Mesendoderm (in vitro differentiated cells): Measurements from ENCODE around the gene NTRK2.

Source experiments
- DNase-seq: peaks from one replicate; pipeline ENCODE4 v3.0.0; 2013
- H2AK5ac ChIP-seq: 2 replicates; pipeline ENCODE4 v1.6.1; 2013; ENCODE audit warnings: low read length, inconsistent platforms
- H2BK120ac ChIP-seq: 2 replicates; pipeline ENCODE4 v1.6.1; 2013; ENCODE audit warnings: low read depth, mild to moderate bottlenecking, low read length, moderate library complexity, mixed read lengths
- H2BK15ac ChIP-seq: replicated peaks from 2 replicates; pipeline ENCODE4 v1.6.1; 2013; ENCODE audit warnings: low read depth, mild to moderate bottlenecking, moderate library complexity
- H2BK5ac ChIP-seq: 2 replicates; pipeline ENCODE4 v1.6.1; 2013; ENCODE audit warnings: low read length, inconsistent platforms
- H3K18ac ChIP-seq: 2 replicates; pipeline ENCODE4 v1.6.1; 2013; ENCODE audit warnings: mild to moderate bottlenecking, low read length, mixed read lengths
- H3K23ac ChIP-seq: one replicate; pipeline ENCODE4 v1.6.1; 2013; ENCODE audit warnings: low read length
- H3K27ac ChIP-seq: 2 replicates; pipeline ENCODE4 v1.5.1; 2013; ENCODE audit warnings: low read depth, mild to moderate bottlenecking, inconsistent platforms, low read length, moderate library complexity
- H3K27me3 ChIP-seq: 2 replicates; pipeline ENCODE4 v1.6.1; 2013; ENCODE audit warnings: low read length, control low read depth, mild to moderate bottlenecking, inconsistent platforms; ENCODE audit not compliant: insufficient read depth, poor library complexity
- H3K36me3 ChIP-seq: 2 replicates; pipeline ENCODE4 v1.6.1; 2013; ENCODE audit warnings: low read length, inconsistent platforms; ENCODE audit not compliant: control insufficient read depth, insufficient read depth
- H3K4ac ChIP-seq: one replicate; pipeline ENCODE4 v1.6.1; 2013; ENCODE audit warnings: low read depth, mild to moderate bottlenecking, low read length, moderate library complexity
- H3K4me1 ChIP-seq: 2 replicates; pipeline ENCODE4 v1.6.1; 2013; ENCODE audit warnings: low read depth, low read length, inconsistent platforms; ENCODE audit not compliant: control insufficient read depth
- H3K4me2 ChIP-seq: 2 replicates; pipeline ENCODE4 v1.6.1; 2013; ENCODE audit warnings: low read length
- H3K4me3 ChIP-seq: 2 replicates; pipeline ENCODE4 v1.5.1; 2013; ENCODE audit warnings: mild to moderate bottlenecking, low read length
- H3K56ac ChIP-seq: one replicate; pipeline ENCODE4 v1.6.1; 2013; ENCODE audit warnings: low read length
- H3K79me1 ChIP-seq: 2 replicates; pipeline ENCODE4 v1.6.1; 2013; ENCODE audit warnings: low read length, inconsistent platforms
- H3K79me2 ChIP-seq: 2 replicates; pipeline ENCODE4 v1.6.1; 2013; ENCODE audit warnings: mild to moderate bottlenecking, low read length; ENCODE audit not compliant: control insufficient read depth, insufficient read depth
- H3K9ac ChIP-seq: 2 replicates; pipeline ENCODE4 v1.6.1; 2013; ENCODE audit warnings: low read length, inconsistent platforms
- H4K5ac ChIP-seq: one replicate; pipeline ENCODE4 v1.6.1; 2013; ENCODE audit warnings: low read length
- H4K8ac ChIP-seq: one replicate; pipeline ENCODE4 v1.6.1; 2013; ENCODE audit warnings: low read depth, mild to moderate bottlenecking, control low read depth, low read length, moderate library complexity
- WGBS: extraction: QIAGEN DNeasy Blood & Tissue Kit; methylation state at CpG from one replicate; pipeline ENCODE4 v1.1.7; 2013; ENCODE audit warnings: low lambda C conversion rate, missing lambda C conversion rate; ENCODE audit not compliant: insufficient coverage; ENCODE audit errors: extremely low coverage; 5-methylcytosine and 5-hydroxymethylcytosine counted together

Gene NTRK2

GRCh38 chr9:85041466-85042137 lies 372.1 kb downstream of the NTRK2 start:
- no peaks in the 10 kb centered on the region for H3K27me3 ChIP-seq

GRCh38 chr9:85042981-85043647 lies 373.6 kb downstream of the NTRK2 start:
- Histone ChIP-seq H3K23ac (no peak overlapping the region), H3K27ac (no peak overlapping the region), H3K56ac (no peak overlapping the region), H3K4me2 (no peak overlapping the region), H2BK5ac (no peak overlapping the region), H3K79me1 (no peaks in the 10 kb centered on the region), H3K18ac (no peak overlapping the region), H2BK120ac (no peak overlapping the region), H3K36me3 (no peaks in the 10 kb centered on the region), H3K79me2 (no peaks in the 10 kb centered on the region), H3K27me3 (no peaks in the 10 kb centered on the region), H3K4ac (no peak overlapping the region), H2AK5ac (no peak overlapping the region), H3K9ac (no peak overlapping the region), H2BK15ac (no peak overlapping the region), H3K4me3 (no peak overlapping the region), H4K8ac (no peak overlapping the region), H3K4me1 (no peaks in the 10 kb centered on the region), H4K5ac (no peak overlapping the region)
- DNase-seq, result no peak
- no CpG with 5 or more reads among the region's 3 CpGs for WGBS

More at GRCh38 chr9:85041466-85042137, 372.1 kb downstream of the NTRK2 start:
- Histone ChIP-seq H3K4ac (no peak overlapping the region), H2BK5ac (no peak overlapping the region), H3K4me2 (no peak overlapping the region), H3K79me2 (no peaks in the 10 kb centered on the region), H3K56ac (no peak overlapping the region), H3K18ac (no peak overlapping the region), H3K9ac (no peak overlapping the region), H3K23ac (no peak overlapping the region), H3K4me3 (no peak overlapping the region), H2BK120ac (no peak overlapping the region), H3K4me1 (no peaks in the 10 kb centered on the region), H3K36me3 (no peaks in the 10 kb centered on the region), H2BK15ac (no peak overlapping the region), H3K79me1 (no peaks in the 10 kb centered on the region), H3K27ac (no peak overlapping the region), H4K5ac (no peak overlapping the region), H2AK5ac (no peak overlapping the region), H4K8ac (no peak overlapping the region)
- no CpG with 5 or more reads among the region's 2 CpGs for WGBS
- peak; percentile 23 for DNase-seq

GRCh38 chr9:85045271-85045670 lies 375.7 kb downstream of the NTRK2 start:
- no peak overlapping the region for H3K27ac ChIP-seq
- no peak for DNase-seq
- H2BK120ac ChIP-seq, result no peak overlapping the region
- WGBS, result no CpG with 5 or more reads among the region's 6 CpGs
- no peak overlapping the region for H3K4me3 ChIP-seq
- H3K36me3 ChIP-seq, result no peaks in the 10 kb centered on the region
- no peaks in the 10 kb centered on the region for H3K79me2 ChIP-seq
- H3K9ac ChIP-seq, result no peak overlapping the region
- no peak overlapping the region for H2BK15ac ChIP-seq
- no peak overlapping the region for H3K56ac ChIP-seq
- H2BK5ac ChIP-seq, result no peak overlapping the region
- H3K4me2 ChIP-seq, result no peak overlapping the region
- H3K79me1 ChIP-seq, result no peaks in the 10 kb centered on the region
- H4K8ac ChIP-seq, result no peak overlapping the region
- no peak overlapping the region for H3K18ac ChIP-seq
- H3K4ac ChIP-seq, result no peak overlapping the region
- H3K23ac ChIP-seq, result no peak overlapping the region
- H2AK5ac ChIP-seq, result no peak overlapping the region
- no peaks in the 10 kb centered on the region for H3K4me1 ChIP-seq
- no peaks in the 10 kb centered on the region for H3K27me3 ChIP-seq
- no peak overlapping the region for H4K5ac ChIP-seq

GRCh38 chr9:85046475-85046874 lies 376.9 kb downstream of the NTRK2 start:
- H3K9ac ChIP-seq, result no peak overlapping the region
- no peaks in the 10 kb centered on the region for H3K79me2 ChIP-seq
- no peak overlapping the region for H2BK5ac ChIP-seq
- H3K4ac ChIP-seq, result no peak overlapping the region
- no CpG with 5 or more reads among the region's 4 CpGs for WGBS
- no peaks in the 10 kb centered on the region for H3K36me3 ChIP-seq
- H2BK15ac ChIP-seq, result no peak overlapping the region
- no peak overlapping the region for H4K8ac ChIP-seq
- no peak overlapping the region for H3K4me3 ChIP-seq
- H4K5ac ChIP-seq, result no peak overlapping the region
- H2AK5ac ChIP-seq, result no peak overlapping the region
- H3K27ac ChIP-seq, result no peak overlapping the region
- no peaks in the 10 kb centered on the region for H3K79me1 ChIP-seq
- no peak overlapping the region for H3K23ac ChIP-seq
- H3K4me1 ChIP-seq, result no peaks in the 10 kb centered on the region
- no peak overlapping the region for H3K18ac ChIP-seq
- no peak overlapping the region for H3K56ac ChIP-seq
- H3K4me2 ChIP-seq, result no peak overlapping the region
- H2BK120ac ChIP-seq, result no peak overlapping the region
- no peak for DNase-seq
- no peaks in the 10 kb centered on the region for H3K27me3 ChIP-seq

GRCh38 chr9:85053206-85053786 lies 383.8 kb downstream of the NTRK2 start:
- Histone ChIP-seq H2AK5ac (no peak overlapping the region), H3K4me1 (no peaks in the 10 kb centered on the region), H4K8ac (no peak overlapping the region), H2BK5ac (no peak overlapping the region), H3K4ac (no peak overlapping the region), H4K5ac (no peak overlapping the region), H3K36me3 (no peaks in the 10 kb centered on the region), H2BK120ac (no peak overlapping the region), H3K4me2 (no peak overlapping the region), H3K56ac (no peak overlapping the region), H3K27me3 (no peaks in the 10 kb centered on the region), H3K79me1 (no peaks in the 10 kb centered on the region), H2BK15ac (no peak overlapping the region), H3K18ac (no peak overlapping the region), H3K23ac (no peak overlapping the region), H3K79me2 (no peaks in the 10 kb centered on the region), H3K27ac (no peak overlapping the region), H3K9ac (no peak overlapping the region), H3K4me3 (no peak overlapping the region)
- WGBS, result no CpG with 5 or more reads among the region's 2 CpGs
- no peak for DNase-seq
